Muscle layer of colon (tissue), 2 donors: Measurements from ENCODE around the gene SLC35C1.

Experiments used
- H3K27ac ChIP-seq: one replicate; pipeline ENCODE4 v1.7.0; 2013; ENCODE audit warnings: low read depth, mild to moderate bottlenecking, low read length, moderate library complexity
- H3K27me3 ChIP-seq, 2 donors: one replicate each; pipeline ENCODE4 v1.7.0; 2013; ENCODE audit warnings: low read length in 2 of 2, mild to moderate bottlenecking in 2 of 2; ENCODE audit not compliant: insufficient read depth in 2 of 2, control insufficient read depth in 1 of 2
- H3K36me3 ChIP-seq: one replicate; pipeline ENCODE4 v1.7.0; 2013; ENCODE audit warnings: mild to moderate bottlenecking, low read length; ENCODE audit not compliant: insufficient read depth
- H3K4me1 ChIP-seq: one replicate; pipeline ENCODE4 v1.7.0; 2013; ENCODE audit warnings: mild to moderate bottlenecking, low read length; ENCODE audit not compliant: insufficient read depth
- H3K4me3 ChIP-seq, 2 donors: one replicate each; pipeline ENCODE4 v1.7.0; 2013; ENCODE audit warnings: low read length in 2 of 2, low read depth in 1 of 2, mild to moderate bottlenecking in 1 of 2, moderate library complexity in 1 of 2
- H3K9ac ChIP-seq: one replicate; pipeline ENCODE4 v1.7.0; 2013; ENCODE audit warnings: low read length
- H3K9me3 ChIP-seq: one replicate; pipeline ENCODE4 v1.7.0; 2013; ENCODE audit warnings: mild to moderate bottlenecking, low read length
- donor health status: abdominal sarcoma.
- donor health status: Adenocarcinoma of cecum.

SLC35C1 gene

GRCh38 chr11:45791524-45791923 lies 13.4 kb upstream of the SLC35C1 start:
- Histone ChIP-seq H3K9ac (no peak overlapping the region), H3K9me3 (no peaks in the 10 kb centered on the region), H3K36me3 (no peaks in the 10 kb centered on the region), H3K27me3 (no peaks in the 10 kb centered on the region), H3K4me3 (no peak overlapping the region), H3K27ac (no peak overlapping the region), H3K4me1 (no peaks in the 10 kb centered on the region)

DNA sequence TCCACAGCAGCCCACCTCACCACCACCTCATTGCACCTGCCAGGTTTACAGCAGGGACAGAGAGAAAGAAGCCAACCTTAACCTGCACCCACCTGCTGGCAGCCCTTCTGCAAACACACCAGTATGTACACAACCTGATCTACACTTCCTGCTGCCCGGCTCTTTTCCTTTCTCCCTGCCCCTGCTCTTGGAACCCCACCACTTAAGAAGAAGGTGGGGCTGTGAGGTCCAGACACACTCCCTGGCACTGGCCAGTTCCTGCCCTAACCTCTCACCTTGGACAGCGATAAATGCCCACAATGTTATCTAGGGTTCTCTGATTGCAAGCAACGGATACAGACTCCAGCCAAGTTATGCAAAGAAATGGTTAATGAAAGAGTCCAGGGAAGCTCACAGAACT lies 10.8 kb upstream of the SLC35C1 start:
- Histone ChIP-seq H3K4me1 (no peaks in the 10 kb centered on the region), H3K36me3 (no peaks in the 10 kb centered on the region), H3K4me3 (no peak overlapping the region), H3K9ac (no peak overlapping the region), H3K27ac (no peak overlapping the region), H3K27me3 (no peaks in the 10 kb centered on the region), H3K9me3 (no peaks in the 10 kb centered on the region)

- Histone ChIP-seq H3K27ac (no peak overlapping the region), H3K36me3 (no peaks in the 10 kb centered on the region), H3K4me1 (no peaks in the 10 kb centered on the region), H3K9ac (no peak overlapping the region), H3K27me3 (no peaks in the 10 kb centered on the region), H3K4me3 (no peak overlapping the region), H3K9me3 (no peaks in the 10 kb centered on the region)
These were observed 9.6 kb upstream of the SLC35C1 start for GRCh38 chr11:45795379-45795778.

DNA sequence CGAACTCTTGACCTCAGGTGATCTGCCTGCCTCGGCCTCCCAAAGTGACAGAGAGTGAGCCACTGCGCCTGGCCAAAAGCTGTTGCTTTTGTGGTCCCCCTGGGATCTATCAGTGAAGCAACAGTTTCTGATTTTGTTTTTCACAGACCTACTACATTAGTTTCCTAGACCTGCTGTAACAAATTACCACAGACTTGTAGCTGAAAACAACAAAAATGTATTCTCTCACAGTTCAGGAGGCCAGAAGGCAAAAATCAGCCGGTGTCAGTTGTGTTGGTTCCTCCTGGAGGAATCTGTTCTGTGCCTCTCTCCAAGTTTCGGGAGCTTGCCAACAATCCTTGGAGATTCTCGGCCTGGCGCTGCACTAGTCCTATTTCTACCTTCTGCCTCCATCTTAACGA lies 8.5 kb upstream of the SLC35C1 start:
- H3K36me3 ChIP-seq = no peaks in the 10 kb centered on the region
- H3K27ac ChIP-seq = no peak overlapping the region
- H3K27me3 ChIP-seq = no peaks in the 10 kb centered on the region
- H3K4me1 ChIP-seq = no peaks in the 10 kb centered on the region
- no peak overlapping the region for H3K4me3 ChIP-seq
- no peak overlapping the region for H3K9ac ChIP-seq
- no peaks in the 10 kb centered on the region for H3K9me3 ChIP-seq

GRCh38 chr11:45798793-45799441 lies 6.0 kb upstream of the SLC35C1 start:
- H3K27ac ChIP-seq = no peak overlapping the region
- H3K9ac ChIP-seq = no peak overlapping the region
- no peaks in the 10 kb centered on the region for H3K36me3 ChIP-seq
- no peaks in the 10 kb centered on the region for H3K9me3 ChIP-seq
- no peak overlapping the region for H3K4me3 ChIP-seq
- no peaks in the 10 kb centered on the region for H3K4me1 ChIP-seq
- no peaks in the 10 kb centered on the region for H3K27me3 ChIP-seq

GRCh38 chr11:45799562-45799961 lies 5.4 kb upstream of the SLC35C1 start:
- no peaks in the 10 kb centered on the region for H3K4me1 ChIP-seq
- no peak overlapping the region for H3K4me3 ChIP-seq
- H3K9me3 ChIP-seq = no peaks in the 10 kb centered on the region
- H3K27me3 ChIP-seq = no peaks in the 10 kb centered on the region
- H3K27ac ChIP-seq = no peak overlapping the region
- H3K36me3 ChIP-seq = no peaks in the 10 kb centered on the region
- H3K9ac ChIP-seq = no peak overlapping the region

DNA sequence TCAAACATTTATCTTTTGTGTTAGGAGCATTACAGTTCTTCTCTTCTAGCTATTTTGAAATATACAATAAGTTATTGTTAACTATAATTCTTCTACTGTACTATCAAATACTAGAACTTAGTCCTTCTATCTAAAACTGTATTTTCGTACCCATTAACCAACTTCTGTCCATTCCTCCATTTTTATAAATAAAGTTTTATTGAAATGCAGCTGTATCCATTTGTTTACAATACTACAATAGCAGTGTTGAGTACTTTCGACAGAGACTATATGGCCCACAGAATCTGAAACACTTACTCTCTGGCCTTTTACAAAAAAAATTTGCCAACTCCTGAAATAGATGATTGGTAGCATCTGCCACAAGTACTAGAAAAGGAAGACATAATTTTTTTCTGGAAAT lies 4.7 kb upstream of the SLC35C1 start:
- Histone ChIP-seq H3K9ac (no peak overlapping the region), H3K9me3 (no peaks in the 10 kb centered on the region), H3K27ac (no peak overlapping the region), H3K27me3 (no peaks in the 10 kb centered on the region), H3K4me3 (no peak overlapping the region), H3K4me1 (no peaks in the 10 kb centered on the region), H3K36me3 (no peaks in the 10 kb centered on the region)

GRCh38 chr11:45801723-45802315 lies 3.1 kb upstream of the SLC35C1 start:
- Histone ChIP-seq H3K36me3 (no peaks in the 10 kb centered on the region), H3K4me1 (peaks cover 15% of the 10 kb centered on the region), H3K9ac (no peak overlapping the region), H3K9me3 (no peaks in the 10 kb centered on the region), H3K27ac (no peak overlapping the region), H3K4me3 (no peak overlapping the region), H3K27me3 (no peaks in the 10 kb centered on the region)

DNA sequence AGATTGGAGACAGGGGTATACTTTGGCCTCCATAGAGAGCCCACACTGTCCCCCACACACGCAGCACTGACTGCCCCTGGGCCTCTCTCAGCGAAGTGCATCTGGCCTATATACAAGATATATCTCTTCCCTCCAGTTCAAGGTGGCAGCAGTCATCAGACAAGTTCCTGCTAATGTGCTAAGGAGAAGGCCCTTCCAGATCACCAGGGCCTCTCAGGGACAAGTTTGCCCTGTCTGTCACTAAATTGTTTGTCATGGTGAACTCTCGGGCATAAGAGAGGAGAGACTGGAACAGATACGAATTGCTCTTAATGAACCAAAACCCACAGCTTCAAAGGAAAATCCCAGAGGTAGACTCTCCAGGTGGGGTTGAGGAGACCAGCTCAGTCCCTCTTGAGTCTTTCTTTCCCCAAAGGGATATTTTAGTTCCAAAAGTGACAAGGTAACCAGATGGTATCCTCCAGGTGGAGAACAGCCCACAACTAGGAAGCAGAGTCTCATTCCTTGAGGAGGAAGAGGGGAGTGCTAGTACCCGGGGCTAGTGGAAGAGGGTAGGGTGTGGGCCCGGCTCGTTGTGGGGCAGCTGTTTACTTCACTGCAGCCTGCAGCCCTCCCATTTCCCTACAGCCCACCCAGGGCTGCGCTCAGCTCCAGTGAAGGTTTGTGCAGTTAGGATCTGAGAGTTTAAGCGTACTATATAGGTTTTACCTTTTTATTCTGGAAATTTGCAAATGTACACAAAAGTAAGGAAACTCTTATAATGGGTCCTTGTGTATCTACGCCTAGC lies 2.2 kb upstream of the SLC35C1 start:
- H3K27me3 ChIP-seq = no peaks in the 10 kb centered on the region
- no peak overlapping the region for H3K9ac ChIP-seq
- H3K36me3 ChIP-seq = no peaks in the 10 kb centered on the region
- peaks cover 24% of the 10 kb centered on the region for H3K4me1 ChIP-seq
- H3K27ac ChIP-seq = no peak overlapping the region
- H3K4me3 ChIP-seq = no peak overlapping the region
- no peaks in the 10 kb centered on the region for H3K9me3 ChIP-seq

DNA sequence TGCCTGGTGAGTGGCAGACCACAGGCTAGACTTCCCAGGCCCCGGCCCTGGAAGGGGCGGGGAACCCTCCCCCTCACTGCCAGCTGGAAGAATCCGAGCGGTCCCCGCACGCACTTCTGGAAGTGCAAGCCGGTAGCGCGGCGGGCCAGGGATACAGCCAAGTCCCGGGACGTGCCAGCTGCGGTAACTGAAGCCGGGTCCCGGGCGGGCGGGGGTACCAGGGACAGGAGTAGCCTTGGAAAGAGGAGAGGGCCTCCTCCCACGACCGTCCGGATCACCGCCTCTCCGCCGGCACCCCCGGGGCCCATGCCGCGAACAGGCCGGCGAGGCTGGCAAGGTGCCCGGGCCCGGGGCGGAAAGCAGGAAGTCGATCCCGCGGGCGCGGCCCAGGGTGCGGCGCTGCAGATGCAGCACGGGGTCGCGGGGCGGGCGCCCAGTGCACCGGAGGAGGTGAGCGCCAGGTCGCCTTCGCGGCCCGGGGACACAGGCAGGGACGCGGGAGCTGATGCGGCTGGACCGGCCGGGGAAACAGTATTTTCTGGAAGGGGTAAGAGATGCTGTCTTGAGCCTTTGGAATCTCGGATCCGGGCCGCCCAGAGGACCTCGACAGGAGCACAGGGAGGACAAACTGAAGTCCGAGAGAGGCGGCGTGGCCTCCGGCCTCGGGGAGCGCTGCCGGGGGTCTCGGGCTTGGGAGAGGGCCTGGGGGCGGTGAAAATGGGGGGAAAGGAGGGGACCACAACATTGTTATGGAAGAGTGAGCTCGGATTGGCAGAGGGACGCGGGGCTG lies 783 bp upstream of the SLC35C1 start:
- Histone ChIP-seq H3K9ac (peak overlapping the region; percentile 58), H3K4me3 (peak overlapping the region; percentile 94 to 98), H3K27ac (peak overlapping the region; percentile 92), H3K27me3 (no peaks in the 10 kb centered on the region), H3K36me3 (no peaks in the 10 kb centered on the region), H3K9me3 (no peaks in the 10 kb centered on the region), H3K4me1 (peaks cover 25% of the 10 kb centered on the region)

DNA sequence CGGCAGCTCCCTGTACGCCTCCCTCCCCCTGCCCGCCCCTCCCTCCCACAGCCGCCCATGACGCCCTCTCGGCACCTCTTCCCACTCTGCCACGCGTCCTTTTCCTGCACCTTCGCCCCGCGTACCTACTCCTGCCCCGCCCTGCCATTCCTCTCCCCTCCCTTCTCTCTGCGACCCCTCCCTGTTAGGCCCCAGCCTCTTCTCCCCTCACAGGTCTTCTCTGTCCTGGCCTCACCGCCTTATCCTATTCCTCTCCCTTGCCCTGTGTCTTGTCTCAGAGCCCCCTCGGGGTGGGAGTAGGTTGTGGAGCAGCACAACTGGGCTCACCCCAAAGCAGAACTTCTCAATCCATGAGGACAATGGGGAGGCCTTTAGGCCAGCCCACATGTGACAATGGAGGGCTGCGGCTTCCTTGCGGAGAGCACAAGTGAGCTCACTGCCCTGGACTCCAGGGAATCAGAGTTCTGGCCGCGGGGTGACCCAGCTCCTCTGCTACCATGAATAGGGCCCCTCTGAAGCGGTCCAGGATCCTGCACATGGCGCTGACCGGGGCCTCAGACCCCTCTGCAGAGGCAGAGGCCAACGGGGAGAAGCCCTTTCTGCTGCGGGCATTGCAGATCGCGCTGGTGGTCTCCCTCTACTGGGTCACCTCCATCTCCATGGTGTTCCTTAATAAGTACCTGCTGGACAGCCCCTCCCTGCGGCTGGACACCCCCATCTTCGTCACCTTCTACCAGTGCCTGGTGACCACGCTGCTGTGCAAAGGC lies 539 bp downstream of the SLC35C1 start:
- peak overlapping the region; percentile 92 for H3K27ac ChIP-seq
- no peaks in the 10 kb centered on the region for H3K27me3 ChIP-seq
- H3K9me3 ChIP-seq = no peaks in the 10 kb centered on the region
- peak overlapping the region; percentile 80 for H3K9ac ChIP-seq
- H3K4me1 ChIP-seq = peaks cover 25% of the 10 kb centered on the region
- no peaks in the 10 kb centered on the region for H3K36me3 ChIP-seq
- peak overlapping the region; percentile 94 to 98 for H3K4me3 ChIP-seq
